Endothelial cell of umbilical vein (primary cell): ENCODE results near the gene TEX55. TPM values are rescaled to one million over a fixed set of nuclear protein-coding genes. Genes with fewer than 3 reads are reported as not detected.

ENCODE experiments used
- BruUV-seq: library from RNA; stranded (reverse); fragments of 400-500 nt; replicated peaks from 2 replicates; lab custom pipeline; 2021; lab: Mats Ljungman, UMichigan
- CTCF ChIA-PET: fragments of 300-600, 350-600 bp; sonication (Branson Sonifier 250); formaldehyde crosslinking; loops from one replicate; lab custom pipeline; 2021; ENCODE audit warnings: antibody characterized with exemption, inconsistent platforms; lab: Charles Lee
- POLR2A ChIA-PET: fragments of 300-600, 350-600 bp; sonication (Branson Sonifier 250); formaldehyde crosslinking; loops from one replicate; lab custom pipeline; 2021; ENCODE audit warnings: antibody characterized with exemption, inconsistent platforms; lab: Charles Lee
- DNase-seq: peaks from one replicate; pipeline ENCODE4 v3.0.0-alpha.2; 2011; ENCODE audit warnings: low read depth, low spot score
- FAIRE-seq: peaks from 2 replicates; lab custom pipeline; 2011; peaks lifted over from hg19 to GRCh38; lab: Jason Lieb, UNC
- H2AFZ ChIP-seq: 2 replicates; pipeline ENCODE4 v1.6.0; 2012; ENCODE audit warnings: low read depth, low read length, control low read depth, inconsistent platforms
- H3K27ac ChIP-seq: 2 replicates; pipeline ENCODE4 v1.5.1; 2011; ENCODE audit warnings: low read depth, mild to moderate bottlenecking, control low read depth, low read length, moderate library complexity; ENCODE audit not compliant: insufficient read depth
- H3K27me3 ChIP-seq, 2 experiments: 2 replicates each; pipeline versions ENCODE4 v1.6.0 to v1.6.1; 2011; ENCODE audit warnings: low read length in 2 of 2, mixed read lengths in 1 of 2; ENCODE audit not compliant: control insufficient read depth in 2 of 2, insufficient read depth in 2 of 2
- H3K36me3 ChIP-seq, 2 experiments: 2 replicates in 1 of 2; 3 replicates in 1 of 2; pipeline ENCODE4 v1.5.1; 2011; ENCODE audit warnings: low read length in 2 of 2, mild to moderate bottlenecking in 1 of 2, moderate library complexity in 1 of 2; ENCODE audit not compliant: control insufficient read depth in 2 of 2, insufficient read depth in 2 of 2; ENCODE audit errors: extremely low read depth in 1 of 2
- H3K4me1 ChIP-seq: 3 replicates; pipeline ENCODE4 v1.5.1; 2011; ENCODE audit warnings: mild to moderate bottlenecking, low read length; ENCODE audit not compliant: control insufficient read depth, insufficient read depth; ENCODE audit errors: extremely low read depth
- H3K4me2 ChIP-seq: 2 replicates; pipeline ENCODE4 v1.6.1; 2011; ENCODE audit warnings: low read length, control low read depth, mixed read lengths; ENCODE audit not compliant: insufficient read depth
- H3K4me3 ChIP-seq, 3 experiments: fragments of 200-600 bp in 1 of 3; sonication (generic), shearing (Covaris generic) in 1 of 3; replicated peaks in 1 of 3; 2 replicates each; pipeline ENCODE4 v1.5.1; 2011 to 2016; ENCODE audit warnings: control low read depth in 3 of 3, low read length in 3 of 3, mild to moderate bottlenecking in 2 of 3, inconsistent platforms in 1 of 3, low read depth in 1 of 3, moderate library complexity in 1 of 3; ENCODE audit not compliant: insufficient read depth in 1 of 3
- H3K79me2 ChIP-seq: 2 replicates; pipeline ENCODE4 v1.6.0; 2012; ENCODE audit warnings: low read length, inconsistent platforms; ENCODE audit not compliant: control insufficient read depth, insufficient read depth
- H3K9ac ChIP-seq: replicated peaks from 2 replicates; pipeline ENCODE3; 2011; ENCODE audit warnings: low read length, control low read depth; ENCODE audit not compliant: insufficient read depth; ENCODE audit errors: extremely low read depth
- H3K9me1 ChIP-seq: replicated peaks from 3 replicates; pipeline ENCODE4 v1.6.0; 2011; ENCODE audit warnings: mild to moderate bottlenecking, low read length; ENCODE audit not compliant: control insufficient read depth, insufficient read depth; ENCODE audit errors: extremely low read depth
- H3K9me3 ChIP-seq: replicated peaks from 2 replicates; pipeline ENCODE4 v1.5.1; 2012; ENCODE audit warnings: low read length, inconsistent platforms; ENCODE audit not compliant: control insufficient read depth, insufficient read depth
- H4K20me1 ChIP-seq: replicated peaks from 2 replicates; pipeline ENCODE3; 2011; ENCODE audit warnings: mild to moderate bottlenecking, low read length; ENCODE audit not compliant: control insufficient read depth, insufficient read depth; ENCODE audit errors: extremely low read depth
- EZH2 ChIP-seq: IDR thresholded peaks from 2 replicates; pipeline ENCODE4 v1.6.1; 2012; ENCODE audit warnings: borderline replicate concordance, low read depth, mild to moderate bottlenecking, moderate library complexity, low read length, inconsistent platforms; ENCODE audit not compliant: severe bottlenecking
- FOS ChIP-seq: IDR thresholded peaks from 2 replicates; pipeline ENCODE4 v1.6.1; 2011; ENCODE audit warnings: mild to moderate bottlenecking, low read length, moderate library complexity, borderline replicate concordance; ENCODE audit not compliant: insufficient read depth
- GATA2 ChIP-seq: IDR thresholded peaks from 2 replicates; pipeline ENCODE4 v1.7.0; 2011; ENCODE audit warnings: low read depth, mild to moderate bottlenecking, moderate library complexity, mixed read lengths, low read length; ENCODE audit not compliant: insufficient read length, insufficient read depth
- JUN ChIP-seq: IDR thresholded peaks from 2 replicates; pipeline ENCODE4 v1.6.1; 2011; ENCODE audit warnings: borderline replicate concordance, low read depth; ENCODE audit not compliant: insufficient read length, insufficient read depth
- MYC ChIP-seq: IDR thresholded peaks from one replicate; pipeline ENCODE4 v1.6.1; 2011; ENCODE audit warnings: mild to moderate bottlenecking, low read depth, low read length
- POLR2A ChIP-seq: IDR thresholded peaks from 2 replicates; pipeline ENCODE4 v1.6.1; 2012; ENCODE audit warnings: low read depth, mild to moderate bottlenecking, control low read depth, low read length
- POLR2AphosphoS5 ChIP-seq: IDR thresholded peaks from 2 replicates; pipeline ENCODE4 v1.6.1; 2012; ENCODE audit warnings: low read depth, mild to moderate bottlenecking, control low read depth, low read length, moderate library complexity; ENCODE audit not compliant: insufficient read depth
- dilution Hi-C: fragments of 300-500 bp; cut with MboI; formaldehyde crosslinking; loops from one replicate; pipeline ENCODE4 v1.15.0; 2019; ENCODE audit warnings: low sequenced_read_pairs; ENCODE audit not compliant: extremely low pct_ligation_motif_present
- intact Hi-C: fragments of 100-400 bp; cut with micrococcal nuclease; formaldehyde crosslinking; loops from one replicate; pipeline ENCODE4 v1.10.0; 2022
- polyA plus RNA-seq, 4 experiments: library from polyadenylated mRNA; depleted of rRNA in 3 of 4; stranded (reverse) in 3 of 4; unstranded in 1 of 4; fragments of >200 nt; gene quantifications; 2 replicates each; pipeline versions ENCODE4 v1.2.1 to v1.2.3, GENCODE V29; 2011 to 2012; ENCODE audit warnings: missing spikeins in 1 of 4
- total RNA-seq: library from RNA; stranded (reverse); gene quantifications from 2 replicates; pipeline ENCODE4 v1.2.3, GENCODE V29; 2021
- TF ChIP-seq, protein P1 (sequence below): IDR thresholded peaks from 2 replicates; pipeline ENCODE4 v1.6.1; 2011; ENCODE audit not compliant: insufficient read depth, insufficient read length
- TF ChIP-seq, protein P2 (sequence below), 2 donors: IDR thresholded peaks; 1 replicate in 1 of 2; 2 replicates in 1 of 2; pipeline ENCODE4 v1.5.1; 2011; ENCODE audit warnings: low read length in 2 of 2, mild to moderate bottlenecking in 2 of 2, moderate library complexity in 2 of 2, control low read depth in 1 of 2, inconsistent platforms in 1 of 2, low read depth in 1 of 2; ENCODE audit not compliant: insufficient read depth in 1 of 2; ENCODE audit errors: extremely low read depth in 1 of 2

The TEX55 gene
- total and polyA plus RNA-seq, 2 donors (not counting 3 experiments of a cell fraction or from before 2014, with no cell fraction given) = not detected

DNA sequence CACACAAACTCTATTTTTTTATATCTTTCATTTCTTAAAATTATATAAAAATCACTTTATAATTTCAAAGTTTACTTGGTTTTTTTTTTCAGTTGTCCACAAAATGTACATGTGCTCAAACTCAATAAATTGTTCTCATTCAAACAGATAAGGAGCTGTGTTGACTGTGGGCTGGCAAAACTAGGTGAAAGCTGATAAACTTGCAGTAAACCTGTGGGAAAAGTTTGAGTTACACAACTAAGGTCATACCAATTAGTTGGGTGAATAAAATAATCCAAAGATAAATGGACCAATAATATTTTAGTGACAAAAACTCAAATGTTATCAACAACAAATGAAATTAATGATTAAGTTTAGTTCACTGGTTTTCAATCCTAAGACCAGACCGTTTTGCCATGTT is 14.8 kb downstream of the TEX55 start:
- no peak overlapping the region for H2AFZ ChIP-seq
- no peaks in the 10 kb centered on the region for H3K36me3 ChIP-seq
- BruUV-seq = no TSS peak
- ChIA-PET CTCF (interaction anchor here (2.1 kb wide), 1 partner anchor 17 kb away, joined by 7 read pairs; no protein-coding TSS in a partner anchor), POLR2A (no interaction called here)
- no peak for FAIRE-seq
- H3K9me3 ChIP-seq = no peaks in the 10 kb centered on the region
- dilution Hi-C loops (no loop called here), intact Hi-C loops (no loop called here)
- H3K4me2 ChIP-seq = no peak overlapping the region
- no peaks in the 10 kb centered on the region for H3K27me3 ChIP-seq
- no peak for TF ChIP-seq FOS
- no peak for TF ChIP-seq JUN
- no peak for TF ChIP-seq EZH2
- TF ChIP-seq, protein P1, sequence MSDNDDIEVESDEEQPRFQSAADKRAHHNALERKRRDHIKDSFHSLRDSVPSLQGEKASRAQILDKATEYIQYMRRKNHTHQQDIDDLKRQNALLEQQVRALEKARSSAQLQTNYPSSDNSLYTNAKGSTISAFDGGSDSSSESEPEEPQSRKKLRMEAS = no peak
- TF ChIP-seq POLR2AphosphoS5 = no peak
- TF ChIP-seq, protein P2, sequence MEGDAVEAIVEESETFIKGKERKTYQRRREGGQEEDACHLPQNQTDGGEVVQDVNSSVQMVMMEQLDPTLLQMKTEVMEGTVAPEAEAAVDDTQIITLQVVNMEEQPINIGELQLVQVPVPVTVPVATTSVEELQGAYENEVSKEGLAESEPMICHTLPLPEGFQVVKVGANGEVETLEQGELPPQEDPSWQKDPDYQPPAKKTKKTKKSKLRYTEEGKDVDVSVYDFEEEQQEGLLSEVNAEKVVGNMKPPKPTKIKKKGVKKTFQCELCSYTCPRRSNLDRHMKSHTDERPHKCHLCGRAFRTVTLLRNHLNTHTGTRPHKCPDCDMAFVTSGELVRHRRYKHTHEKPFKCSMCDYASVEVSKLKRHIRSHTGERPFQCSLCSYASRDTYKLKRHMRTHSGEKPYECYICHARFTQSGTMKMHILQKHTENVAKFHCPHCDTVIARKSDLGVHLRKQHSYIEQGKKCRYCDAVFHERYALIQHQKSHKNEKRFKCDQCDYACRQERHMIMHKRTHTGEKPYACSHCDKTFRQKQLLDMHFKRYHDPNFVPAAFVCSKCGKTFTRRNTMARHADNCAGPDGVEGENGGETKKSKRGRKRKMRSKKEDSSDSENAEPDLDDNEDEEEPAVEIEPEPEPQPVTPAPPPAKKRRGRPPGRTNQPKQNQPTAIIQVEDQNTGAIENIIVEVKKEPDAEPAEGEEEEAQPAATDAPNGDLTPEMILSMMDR (IDR thresholded peaks at IDR 0.05; ENCODE audit: extremely low read depth in 1 of 2, insufficient read depth in 1 of 2, low read depth in 1 of 2, low read length in 2 of 2) = no peak
- no peak for TF ChIP-seq MYC
- TF ChIP-seq POLR2A = no peak
- TF ChIP-seq GATA2 = no peak
- H3K9me1 ChIP-seq = no peaks in the 10 kb centered on the region
- no peaks in the 10 kb centered on the region for H4K20me1 ChIP-seq
- DNase-seq = no peak
- no peaks in the 10 kb centered on the region for H3K79me2 ChIP-seq
- no peak overlapping the region for H3K9ac ChIP-seq
- H3K4me1 ChIP-seq = no peaks in the 10 kb centered on the region
- H3K27ac ChIP-seq = no peak overlapping the region
- no peak overlapping the region for H3K4me3 ChIP-seq
